Putamen (tissue), 1 donor: ENCODE measurements around the gene RAI14.

Experiments
- DNase-seq: peaks from one replicate; pipeline ENCODE4 v3.0.0-alpha.2; 2016; ENCODE audit warnings: low spot score

RAI14 gene

GRCh38 chr5:34677428-34677827 lies 21.3 kb downstream of the RAI14 start:
- no peak for DNase-seq

GRCh38 chr5:34680896-34681295 lies 24.8 kb downstream of the RAI14 start:
- no peak for DNase-seq

GRCh38 chr5:34682926-34683623 lies 26.9 kb downstream of the RAI14 start:
- no peak for DNase-seq

- DNase-seq, result peak; percentile 27
Measured at GRCh38 chr5:34684281-34684979, 28.3 kb downstream of the RAI14 start.

- no peak for DNase-seq
Measured at GRCh38 chr5:34684980-34685352, 28.8 kb downstream of the RAI14 start.

- no peak for DNase-seq
Measured at GRCh38 chr5:34685485-34686165, 29.5 kb downstream of the RAI14 start.

GRCh38 chr5:34686762-34687268 lies 30.7 kb downstream of the RAI14 start:
- DNase-seq, result peak; percentile 27

- no peak for DNase-seq
Measured at GRCh38 chr5:34687269-34688011, 31.3 kb downstream of the RAI14 start.

- no peak for DNase-seq
Measured at GRCh38 chr5:34688015-34688810, 32.1 kb downstream of the RAI14 start.

GRCh38 chr5:34690301-34690700 lies 34.2 kb downstream of the RAI14 start:
- DNase-seq, result no peak

- no peak for DNase-seq
Measured at GRCh38 chr5:34690898-34691297, 34.8 kb downstream of the RAI14 start.

GRCh38 chr5:34691326-34691725 lies 35.2 kb downstream of the RAI14 start:
- no peak for DNase-seq

- DNase-seq, result no peak
Measured at GRCh38 chr5:34692786-34693185, 36.7 kb downstream of the RAI14 start.

- no peak for DNase-seq
Measured at GRCh38 chr5:34694012-34694411, 37.9 kb downstream of the RAI14 start.

GRCh38 chr5:34694685-34695084 lies 38.6 kb downstream of the RAI14 start:
- DNase-seq, result no peak

- DNase-seq, result no peak
Measured at GRCh38 chr5:34695275-34696027, 39.3 kb downstream of the RAI14 start.

GRCh38 chr5:34697308-34698108 lies 41.4 kb downstream of the RAI14 start:
- DNase-seq, result no peak

- no peak for DNase-seq
Measured at GRCh38 chr5:34698109-34698419, 41.9 kb downstream of the RAI14 start.

- no peak for DNase-seq
Measured at GRCh38 chr5:34698754-34699153, 42.6 kb downstream of the RAI14 start.
